Renal cortical epithelial cell (primary cell): ENCODE results near the gene CYP2W1. TPM values are rescaled to one million over a fixed set of nuclear protein-coding genes. Genes with fewer than 3 reads are reported as not detected.
A peak's percentile ranks its signal among the peaks of the same experiment; 100 is the strongest.
"Not testable (repeated sequence)": the region's sequence is repeated elsewhere in the genome, so short reads cannot be mapped to it uniquely, and the experiment has no call there.

ENCODE experiments used
- DNase-seq: peaks from one replicate; pipeline ENCODE4 v3.0.0-alpha.2; 2011; ENCODE audit warnings: low read depth
- total RNA-seq: library from RNA; depleted of rRNA; stranded (reverse); fragments of >200 nt; gene quantifications from 2 replicates; pipeline ENCODE4 v1.2.3, GENCODE V29; 2014

Gene CYP2W1
- not detected in 2 replicates for total RNA-seq

GRCh38 chr7:983004-983615, at the start of gene CYP2W1:
Gene CYP2W1, plus strand, starts transcription at chr7:983181. Its CDS starts 31 bp downstream, at chr7:983212.
- no peak for DNase-seq

GRCh38 chr7:934469-935163, 48.4 kb upstream of the CYP2W1 start:
- no peak for DNase-seq

- no peak for DNase-seq
These were observed 47.7 kb upstream of the CYP2W1 start for GRCh38 chr7:935164-935873.

- no peak for DNase-seq
These were observed 47.1 kb upstream of the CYP2W1 start for GRCh38 chr7:935874-936385.

- DNase-seq = peak; percentile 46
These were observed 46.5 kb upstream of the CYP2W1 start for GRCh38 chr7:936386-937054.

GRCh38 chr7:937856-938484, 45.0 kb upstream of the CYP2W1 start:
- no peak for DNase-seq

- DNase-seq = no peak
These were observed 44.3 kb upstream of the CYP2W1 start for GRCh38 chr7:938546-939185.

GRCh38 chr7:939843-940242, 43.1 kb upstream of the CYP2W1 start:
- DNase-seq = no peak

GRCh38 chr7:940599-941408, 42.2 kb upstream of the CYP2W1 start:
- DNase-seq = no peak

GRCh38 chr7:943793-944192, 39.2 kb upstream of the CYP2W1 start:
- DNase-seq = not testable (repeated sequence)

GRCh38 chr7:944744-945143, 38.2 kb upstream of the CYP2W1 start:
- DNase-seq = no peak

- no peak for DNase-seq
These were observed 37.8 kb upstream of the CYP2W1 start for GRCh38 chr7:945147-945555.

GRCh38 chr7:945556-946255, 37.3 kb upstream of the CYP2W1 start:
- DNase-seq = peak; percentile 53

- no peak for DNase-seq
These were observed 36.6 kb upstream of the CYP2W1 start for GRCh38 chr7:946256-946996.

GRCh38 chr7:947391-948210, 35.4 kb upstream of the CYP2W1 start:
- no peak for DNase-seq

GRCh38 chr7:949021-949934, 33.7 kb upstream of the CYP2W1 start:
- no peak for DNase-seq
